MM.1S (cell line): Measurements from ENCODE around the gene GALNT9.

Experiments used
- DNase-seq: peaks from one replicate; pipeline ENCODE4 v3.0.0-alpha.2; 2015
- H2AFZ ChIP-seq: fragments of 300-600 bp; sonication (generic); 2 replicates; pipeline ENCODE4 v1.6.0; 2016; ENCODE audit warnings: antibody characterized with exemption, low read length
- H3F3A ChIP-seq: fragments of 300-600 bp; sonication (generic); 2 replicates; pipeline ENCODE4 v1.6.1; 2016; ENCODE audit warnings: mild to moderate bottlenecking, antibody characterized with exemption, low read length, moderate library complexity, mixed read lengths; ENCODE audit not compliant: insufficient read depth
- H3K27ac ChIP-seq: fragments of 300-600 bp; sonication (generic); 2 replicates; pipeline ENCODE4 v1.5.1; 2016; ENCODE audit warnings: mild to moderate bottlenecking, low read length
- H3K27me3 ChIP-seq: fragments of 300-600 bp; sonication (generic); replicated peaks from 2 replicates; pipeline ENCODE4 v1.6.0; 2016; ENCODE audit warnings: low read length; ENCODE audit not compliant: insufficient read depth
- H3K36me3 ChIP-seq: fragments of 300-600 bp; sonication (generic); replicated peaks from 2 replicates; pipeline ENCODE4 v1.6.1; 2016; ENCODE audit warnings: mild to moderate bottlenecking, low read length, mixed read lengths; ENCODE audit not compliant: insufficient read depth
- H3K4me1 ChIP-seq: fragments of 300-600 bp; sonication (generic); 2 replicates; pipeline ENCODE4 v1.6.1; 2016; ENCODE audit warnings: low read length, mixed read lengths
- H3K4me2 ChIP-seq: fragments of 300-600 bp; sonication (generic); 2 replicates; pipeline ENCODE4 v1.6.0; 2016; ENCODE audit warnings: low read depth, low read length
- H3K4me3 ChIP-seq: fragments of 300-600 bp; sonication (generic); 2 replicates; pipeline ENCODE4 v1.5.1; 2016; ENCODE audit warnings: low read length, mixed read lengths
- H3K79me2 ChIP-seq: fragments of 300-600 bp; sonication (generic); 2 replicates; pipeline ENCODE4 v1.6.1; 2016; ENCODE audit warnings: mixed run types, low read length, mixed read lengths
- H3K9ac ChIP-seq: fragments of 300-600 bp; sonication (generic); 2 replicates; pipeline ENCODE4 v1.6.1; 2016; ENCODE audit warnings: low read length, mixed read lengths
- H3K9me2 ChIP-seq: fragments of 300-600 bp; sonication (generic); replicated peaks from 2 replicates; pipeline ENCODE4 v1.6.1; 2016; ENCODE audit warnings: mild to moderate bottlenecking, low read length, mixed read lengths; ENCODE audit not compliant: insufficient read depth
- H3K9me3 ChIP-seq: fragments of 300-600 bp; sonication (generic); replicated peaks from 2 replicates; pipeline ENCODE4 v1.6.1; 2016; ENCODE audit warnings: mild to moderate bottlenecking, low read length, mixed read lengths; ENCODE audit not compliant: insufficient read depth
- H4K20me1 ChIP-seq: fragments of 300-600 bp; sonication (generic); 2 replicates; pipeline ENCODE4 v1.6.1; 2016; ENCODE audit warnings: mild to moderate bottlenecking, low read length, moderate library complexity, mixed read lengths; ENCODE audit not compliant: insufficient read depth
- EZH2 ChIP-seq: fragments of 300-600 bp; sonication (generic); optimal IDR thresholded peaks from 2 replicates; pipeline ENCODE3; 2017; ENCODE audit warnings: low read depth, mild to moderate bottlenecking, antibody characterized with exemption, low read length, mixed read lengths
- EZH2phosphoT487 ChIP-seq: fragments of 300-600 bp; sonication (generic); IDR thresholded peaks from 2 replicates; pipeline ENCODE4 v1.6.1; 2018; ENCODE audit warnings: antibody characterized with exemption, low read length
- TF ChIP-seq, protein P1 (sequence below): fragments of 300-600 bp; sonication (generic); IDR thresholded peaks from 2 replicates; pipeline ENCODE4 v1.5.1; 2016; ENCODE audit warnings: antibody characterized with exemption, low read length, mixed read lengths

GALNT9 gene

GRCh38 chr12:132328282-132329029 lies 933 bp downstream of the GALNT9 start:
- no peak for DNase-seq
- Histone ChIP-seq H3K79me2 (no peaks in the 10 kb centered on the region), H4K20me1 (no peaks in the 10 kb centered on the region), H3F3A (no peaks in the 10 kb centered on the region), H3K4me1 (no peaks in the 10 kb centered on the region), H3K4me2 (no peak overlapping the region), H3K9me3 (no peaks in the 10 kb centered on the region), H2AFZ (no peak overlapping the region), H3K27me3 (peaks cover 11% of the 10 kb centered on the region), H3K4me3 (no peak overlapping the region), H3K9me2 (no peaks in the 10 kb centered on the region), H3K36me3 (no peaks in the 10 kb centered on the region), H3K27ac (no peak overlapping the region), H3K9ac (no peak overlapping the region)
- TF ChIP-seq EZH2phosphoT487 (no peak), EZH2 (no peak)
- TF ChIP-seq, protein P1, sequence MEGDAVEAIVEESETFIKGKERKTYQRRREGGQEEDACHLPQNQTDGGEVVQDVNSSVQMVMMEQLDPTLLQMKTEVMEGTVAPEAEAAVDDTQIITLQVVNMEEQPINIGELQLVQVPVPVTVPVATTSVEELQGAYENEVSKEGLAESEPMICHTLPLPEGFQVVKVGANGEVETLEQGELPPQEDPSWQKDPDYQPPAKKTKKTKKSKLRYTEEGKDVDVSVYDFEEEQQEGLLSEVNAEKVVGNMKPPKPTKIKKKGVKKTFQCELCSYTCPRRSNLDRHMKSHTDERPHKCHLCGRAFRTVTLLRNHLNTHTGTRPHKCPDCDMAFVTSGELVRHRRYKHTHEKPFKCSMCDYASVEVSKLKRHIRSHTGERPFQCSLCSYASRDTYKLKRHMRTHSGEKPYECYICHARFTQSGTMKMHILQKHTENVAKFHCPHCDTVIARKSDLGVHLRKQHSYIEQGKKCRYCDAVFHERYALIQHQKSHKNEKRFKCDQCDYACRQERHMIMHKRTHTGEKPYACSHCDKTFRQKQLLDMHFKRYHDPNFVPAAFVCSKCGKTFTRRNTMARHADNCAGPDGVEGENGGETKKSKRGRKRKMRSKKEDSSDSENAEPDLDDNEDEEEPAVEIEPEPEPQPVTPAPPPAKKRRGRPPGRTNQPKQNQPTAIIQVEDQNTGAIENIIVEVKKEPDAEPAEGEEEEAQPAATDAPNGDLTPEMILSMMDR, result no peak

DNA sequence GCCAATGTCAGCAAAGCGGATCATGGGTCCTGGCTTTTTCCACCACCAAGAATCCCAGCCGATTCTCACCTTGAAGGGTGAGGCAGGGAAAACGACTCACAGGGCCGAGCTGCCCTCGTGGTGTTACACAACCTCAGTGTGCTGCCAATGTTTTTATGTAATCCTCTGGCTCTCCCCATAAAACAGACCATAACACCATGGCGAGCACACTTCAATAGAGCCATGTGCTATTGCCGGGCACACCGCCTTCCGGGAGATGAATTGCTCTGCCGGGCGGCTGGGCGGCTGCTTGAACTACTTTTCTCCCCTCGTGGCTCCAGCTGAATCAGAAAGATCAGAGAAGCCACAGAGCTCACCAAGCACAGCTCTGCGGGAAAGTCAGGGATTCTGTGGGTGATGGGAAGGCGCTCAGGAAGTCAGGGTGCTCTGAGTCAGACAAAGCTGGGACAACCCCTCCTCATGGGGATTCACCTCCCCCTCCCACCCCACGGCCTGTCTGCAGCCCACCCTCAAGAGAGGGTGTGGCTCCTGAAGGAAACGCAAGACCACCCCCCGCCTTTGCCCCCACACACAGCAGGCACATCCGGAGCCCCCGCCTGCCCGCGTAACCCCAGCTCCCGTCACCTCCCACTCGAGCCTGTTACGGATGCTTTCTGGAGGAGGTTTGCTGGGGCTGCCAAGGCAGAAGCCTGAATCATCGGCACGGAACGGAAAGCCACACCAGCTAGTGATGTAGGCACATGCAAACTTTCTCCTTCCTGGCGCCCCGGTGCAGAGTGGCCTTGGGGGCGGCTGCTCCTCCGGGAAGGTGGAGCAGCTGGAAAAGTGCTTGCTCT lies 1.8 kb downstream of the GALNT9 start:
- Histone ChIP-seq H3F3A (no peaks in the 10 kb centered on the region), H2AFZ (no peak overlapping the region), H3K79me2 (no peaks in the 10 kb centered on the region), H3K36me3 (no peaks in the 10 kb centered on the region), H3K4me1 (no peaks in the 10 kb centered on the region), H3K27me3 (peaks cover 9% of the 10 kb centered on the region), H4K20me1 (no peaks in the 10 kb centered on the region), H3K9ac (no peak overlapping the region), H3K4me2 (no peak overlapping the region), H3K9me2 (no peaks in the 10 kb centered on the region), H3K27ac (no peak overlapping the region), H3K4me3 (no peak overlapping the region), H3K9me3 (no peaks in the 10 kb centered on the region)
- TF ChIP-seq EZH2phosphoT487, result no peak
- TF ChIP-seq, protein P1, result no peak
- no peak for TF ChIP-seq EZH2
- no peak for DNase-seq

DNA sequence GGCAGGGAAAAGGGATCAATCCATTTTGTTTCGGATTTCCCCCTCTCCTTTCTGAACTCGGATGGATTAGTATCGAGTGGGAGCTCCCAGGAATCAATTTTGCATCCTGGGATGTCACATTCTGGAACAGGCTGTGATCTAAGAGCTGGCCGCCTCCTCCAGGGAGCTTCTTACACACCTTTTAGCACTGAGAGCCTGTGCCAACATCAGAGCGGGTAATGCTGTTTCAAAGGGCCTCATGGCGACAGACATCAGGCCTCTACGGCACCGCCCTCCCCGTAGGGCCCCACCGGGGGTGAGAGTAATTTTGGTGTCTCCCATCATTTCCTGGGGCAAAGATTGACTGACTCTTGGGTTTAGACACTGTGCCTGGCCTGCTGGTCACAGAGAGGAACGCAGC lies 2.7 kb downstream of the GALNT9 start:
- H3K36me3 ChIP-seq, result no peaks in the 10 kb centered on the region
- H3K9ac ChIP-seq, result no peak overlapping the region
- H2AFZ ChIP-seq, result no peak overlapping the region
- DNase-seq, result no peak
- no peaks in the 10 kb centered on the region for H3K9me3 ChIP-seq
- no peaks in the 10 kb centered on the region for H3K4me1 ChIP-seq
- H3F3A ChIP-seq, result no peaks in the 10 kb centered on the region
- H4K20me1 ChIP-seq, result no peaks in the 10 kb centered on the region
- H3K27me3 ChIP-seq, result peaks cover 4% of the 10 kb centered on the region; the same call in 1 of the 2 replicates
- no peak overlapping the region for H3K4me2 ChIP-seq
- TF ChIP-seq EZH2 (no peak), EZH2phosphoT487 (no peak)
- TF ChIP-seq, protein P1, result no peak
- no peak overlapping the region for H3K27ac ChIP-seq
- no peaks in the 10 kb centered on the region for H3K9me2 ChIP-seq
- no peak overlapping the region for H3K4me3 ChIP-seq
- no peaks in the 10 kb centered on the region for H3K79me2 ChIP-seq
